OCI-LY3 (cell line): ENCODE measurements around the gene UBE2U.
"Not testable (repeated sequence)": the region's sequence is repeated elsewhere in the genome, so short reads cannot be mapped to it uniquely, and the experiment has no call there.

Source experiments
- H2AFZ ChIP-seq: fragments of 200-600, 300-600 bp; shearing (Covaris generic); 2 replicates; pipeline ENCODE4 v1.6.0; 2014; ENCODE audit warnings: antibody characterized with exemption, low read depth, low read length
- H3K27ac ChIP-seq: fragments of 200-600, 300-600 bp; sonication (generic); 2 replicates; pipeline ENCODE4 v1.5.1; 2014; ENCODE audit warnings: mild to moderate bottlenecking, low read length, moderate library complexity, mixed read lengths
- H3K27me3 ChIP-seq: fragments of 200-600, 300-600 bp; sonication (generic); 2 replicates; pipeline ENCODE4 v1.6.1; 2014; ENCODE audit warnings: low read depth, low read length, mixed read lengths
- H3K36me3 ChIP-seq: fragments of 200-600, 300-600 bp; sonication (generic); replicated peaks from 2 replicates; pipeline ENCODE3; 2014; ENCODE audit warnings: low read depth, low read length, mixed read lengths
- H3K4me1 ChIP-seq: fragments of 300-600, 200-600 bp; sonication (generic); 2 replicates; pipeline ENCODE4 v1.6.1; 2014; ENCODE audit warnings: low read length, mixed read lengths
- H3K4me2 ChIP-seq: fragments of 200-600, 300-600 bp; sonication (generic); 2 replicates; pipeline ENCODE4 v1.6.1; 2014; ENCODE audit warnings: low read length, mixed read lengths
- H3K4me3 ChIP-seq: fragments of 300-600, 200-600 bp; sonication (generic); 2 replicates; pipeline ENCODE4 v1.5.1; 2014; ENCODE audit warnings: antibody characterized with exemption, mild to moderate bottlenecking, low read length, moderate library complexity
- H3K79me2 ChIP-seq: fragments of 300-600, 200-600 bp; shearing (Covaris generic); 2 replicates; pipeline ENCODE4 v1.6.1; 2014; ENCODE audit warnings: mild to moderate bottlenecking, low read length, mixed read lengths
- H3K9ac ChIP-seq: fragments of 300-600, 200-600 bp; shearing (Covaris generic); 2 replicates; pipeline ENCODE4 v1.6.0; 2014; ENCODE audit warnings: mild to moderate bottlenecking, low read length, moderate library complexity
- H3K9me3 ChIP-seq: fragments of 200-600, 300-600 bp; shearing (Covaris generic); 2 replicates; pipeline ENCODE4 v1.6.1; 2014; ENCODE audit warnings: low read length, mixed read lengths; ENCODE audit not compliant: insufficient read depth
- H4K20me1 ChIP-seq: fragments of 200-600, 300-600 bp; sonication (generic); 2 replicates; pipeline ENCODE4 v1.6.1; 2016; ENCODE audit warnings: low read length, mixed read lengths; ENCODE audit not compliant: insufficient read depth
- EZH2phosphoT487 ChIP-seq: fragments of 200-600 bp; shearing (Covaris generic); IDR thresholded peaks from 2 replicates; pipeline ENCODE4 v1.6.1; 2018; ENCODE audit warnings: antibody characterized with exemption, mixed run types, low read depth
- TF ChIP-seq, protein P1 (sequence below): fragments of 200-600, 300-600 bp; sonication (generic); IDR thresholded peaks from 2 replicates; pipeline ENCODE4 v1.5.1; 2014; ENCODE audit warnings: antibody characterized with exemption, low read length, low read depth

Gene UBE2U

DNA sequence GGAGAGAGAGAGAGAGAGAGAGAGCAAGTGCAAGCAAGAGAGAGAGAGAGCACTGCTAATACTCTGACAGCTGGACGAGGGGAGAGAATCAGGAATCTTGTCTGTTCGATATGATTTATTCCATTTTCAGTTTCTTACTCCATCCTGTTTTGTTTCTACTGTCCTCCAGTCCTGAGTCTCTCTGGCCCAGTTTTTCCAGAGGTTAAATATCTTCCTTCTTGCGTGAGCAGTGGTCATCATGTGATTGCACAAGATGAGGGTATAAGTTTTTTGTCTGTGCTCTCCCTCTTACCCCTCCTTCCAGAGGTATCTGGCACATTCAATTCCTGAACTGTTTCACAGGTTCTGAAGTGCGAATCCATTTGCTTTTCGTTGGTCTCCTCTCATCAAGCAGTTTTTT, 16.8 kb downstream of the UBE2U start:
- no peak overlapping the region for H2AFZ ChIP-seq
- H3K36me3 ChIP-seq, result no peaks in the 10 kb centered on the region
- H4K20me1 ChIP-seq, result no peaks in the 10 kb centered on the region
- H3K27ac ChIP-seq, result no peak overlapping the region
- no peak overlapping the region for H3K9ac ChIP-seq
- H3K4me3 ChIP-seq, result no peak overlapping the region
- no peaks in the 10 kb centered on the region for H3K9me3 ChIP-seq
- no peak overlapping the region for H3K4me2 ChIP-seq
- TF ChIP-seq, protein P1, sequence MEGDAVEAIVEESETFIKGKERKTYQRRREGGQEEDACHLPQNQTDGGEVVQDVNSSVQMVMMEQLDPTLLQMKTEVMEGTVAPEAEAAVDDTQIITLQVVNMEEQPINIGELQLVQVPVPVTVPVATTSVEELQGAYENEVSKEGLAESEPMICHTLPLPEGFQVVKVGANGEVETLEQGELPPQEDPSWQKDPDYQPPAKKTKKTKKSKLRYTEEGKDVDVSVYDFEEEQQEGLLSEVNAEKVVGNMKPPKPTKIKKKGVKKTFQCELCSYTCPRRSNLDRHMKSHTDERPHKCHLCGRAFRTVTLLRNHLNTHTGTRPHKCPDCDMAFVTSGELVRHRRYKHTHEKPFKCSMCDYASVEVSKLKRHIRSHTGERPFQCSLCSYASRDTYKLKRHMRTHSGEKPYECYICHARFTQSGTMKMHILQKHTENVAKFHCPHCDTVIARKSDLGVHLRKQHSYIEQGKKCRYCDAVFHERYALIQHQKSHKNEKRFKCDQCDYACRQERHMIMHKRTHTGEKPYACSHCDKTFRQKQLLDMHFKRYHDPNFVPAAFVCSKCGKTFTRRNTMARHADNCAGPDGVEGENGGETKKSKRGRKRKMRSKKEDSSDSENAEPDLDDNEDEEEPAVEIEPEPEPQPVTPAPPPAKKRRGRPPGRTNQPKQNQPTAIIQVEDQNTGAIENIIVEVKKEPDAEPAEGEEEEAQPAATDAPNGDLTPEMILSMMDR, result no peak
- TF ChIP-seq EZH2phosphoT487, result no peak
- H3K79me2 ChIP-seq, result no peaks in the 10 kb centered on the region
- H3K4me1 ChIP-seq, result peaks cover 9% of the 10 kb centered on the region
- H3K27me3 ChIP-seq, result no peaks in the 10 kb centered on the region

DNA sequence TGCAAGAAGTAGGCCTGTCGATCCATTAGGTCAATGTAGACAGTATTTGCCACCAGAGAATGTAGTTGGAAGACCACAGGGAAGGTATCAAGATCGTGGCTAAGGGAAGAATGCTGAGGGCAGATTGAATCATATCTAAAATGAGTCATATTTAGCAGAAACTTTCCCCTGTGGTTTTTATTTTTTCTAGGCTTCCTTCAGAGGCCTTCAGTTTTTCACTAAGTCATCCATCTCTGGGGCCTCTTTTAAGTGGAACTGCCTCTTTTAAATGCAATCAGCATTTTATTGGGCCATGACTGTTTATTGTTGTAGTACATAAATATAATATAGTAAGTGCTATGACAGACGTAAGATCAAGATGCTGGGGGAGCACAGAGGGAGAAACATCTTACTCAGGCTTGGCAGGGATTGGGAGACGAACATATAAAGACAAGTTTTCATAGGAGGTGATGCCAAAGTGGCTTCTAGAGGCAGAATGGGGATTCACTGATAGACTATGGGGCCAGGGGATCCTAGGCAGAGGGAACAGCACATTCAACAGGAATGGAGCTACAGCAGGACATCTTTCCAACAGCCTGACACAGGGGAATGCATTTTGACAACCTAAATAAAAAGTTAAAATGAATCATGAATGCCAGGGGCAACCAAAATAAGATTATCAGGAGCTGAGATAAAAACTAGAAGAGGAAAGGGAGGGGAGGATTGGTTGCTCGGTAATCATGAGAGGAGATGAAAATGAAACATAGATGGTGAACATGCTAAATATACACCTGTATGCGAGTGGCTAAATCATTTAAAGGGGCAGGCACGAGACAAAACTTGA, 20.1 kb downstream of the UBE2U start:
- H2AFZ ChIP-seq, result no peak overlapping the region
- no peaks in the 10 kb centered on the region for H3K79me2 ChIP-seq
- no peaks in the 10 kb centered on the region for H3K36me3 ChIP-seq
- no peaks in the 10 kb centered on the region for H3K9me3 ChIP-seq
- TF ChIP-seq EZH2phosphoT487, result no peak
- TF ChIP-seq, protein P1, result no peak
- H4K20me1 ChIP-seq, result no peaks in the 10 kb centered on the region
- no peak overlapping the region for H3K27ac ChIP-seq
- peaks cover 4% of the 10 kb centered on the region; the same call in 1 of the 2 replicates for H3K27me3 ChIP-seq
- H3K4me2 ChIP-seq, result peak overlapping the region; percentile 3; the same call in 1 of the 2 replicates
- no peak overlapping the region for H3K9ac ChIP-seq
- H3K4me1 ChIP-seq, result peaks cover 9% of the 10 kb centered on the region
- H3K4me3 ChIP-seq, result no peak overlapping the region

DNA sequence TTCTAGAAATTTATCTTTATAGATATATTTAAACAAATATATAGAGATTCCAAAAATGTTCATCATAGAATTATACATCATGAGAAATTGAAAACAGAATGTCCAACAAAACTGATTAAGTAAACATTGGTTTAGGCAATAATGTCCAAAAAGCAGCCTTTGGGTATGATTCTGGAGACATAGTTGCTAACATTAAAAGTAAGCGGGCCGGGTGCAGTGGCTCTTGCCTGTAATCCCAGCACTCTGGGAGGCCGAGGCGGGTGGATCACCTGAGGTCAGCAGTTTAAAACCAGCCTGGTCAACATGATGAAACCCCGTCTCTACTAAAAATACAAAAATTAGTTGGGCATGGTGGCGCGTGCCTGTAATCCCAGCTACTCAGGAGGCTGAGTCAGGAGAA, 20.8 kb downstream of the UBE2U start:
- not testable (repeated sequence) for H3K27me3 ChIP-seq, H3K9me3 ChIP-seq, H3K4me3 ChIP-seq, H3K36me3 ChIP-seq, H3K4me1 ChIP-seq, H3K4me2 ChIP-seq, H3K9ac ChIP-seq, H2AFZ ChIP-seq, H3K79me2 ChIP-seq, H4K20me1 ChIP-seq, H3K27ac ChIP-seq

DNA sequence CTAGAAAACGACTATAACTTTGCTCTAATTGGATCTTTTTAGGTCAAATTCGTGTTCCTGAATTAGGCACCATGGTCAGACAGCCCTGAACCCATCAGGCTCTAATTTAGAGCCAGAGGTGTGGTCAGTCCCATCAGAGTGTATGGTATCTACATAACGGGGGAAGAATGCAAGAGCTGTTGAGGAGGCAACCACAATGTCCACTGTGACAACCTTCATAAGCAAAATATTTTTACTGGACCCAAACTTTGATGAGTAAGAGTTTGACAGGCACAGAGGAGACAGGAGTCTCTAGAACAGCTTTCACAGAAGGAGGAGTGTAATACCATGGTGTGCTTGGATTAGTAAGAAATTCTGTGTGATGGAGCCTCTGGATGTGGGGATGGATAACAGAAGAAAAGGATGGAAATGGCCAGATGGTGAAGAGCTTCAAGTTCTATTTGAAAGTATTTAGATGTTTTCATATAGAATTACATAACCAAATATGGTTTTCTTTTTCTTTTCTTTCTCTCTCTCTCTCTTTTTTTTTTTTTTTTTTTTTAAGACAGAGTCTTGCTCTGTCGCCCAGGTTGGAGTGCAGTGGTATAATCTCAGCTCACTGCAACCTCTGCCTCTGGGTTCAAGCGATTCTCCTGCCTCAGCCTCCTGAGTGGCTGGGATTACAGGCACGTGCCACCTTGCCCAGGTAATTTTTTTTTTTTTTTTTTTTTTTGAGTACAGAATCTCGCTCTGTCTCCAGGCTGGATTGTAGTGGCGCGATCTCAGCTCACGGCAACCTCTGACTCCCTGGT, 24.9 kb downstream of the UBE2U start:
- H2AFZ ChIP-seq, result no peak overlapping the region

More for the DNA sequence above, 24.9 kb downstream of the UBE2U start:
- H3K9me3 ChIP-seq, result no peaks in the 10 kb centered on the region
- H3K79me2 ChIP-seq, result no peaks in the 10 kb centered on the region
- peaks cover 6% of the 10 kb centered on the region for H3K4me1 ChIP-seq
- H3K4me2 ChIP-seq, result no peak overlapping the region
- no peaks in the 10 kb centered on the region for H4K20me1 ChIP-seq
- no peaks in the 10 kb centered on the region for H3K36me3 ChIP-seq
- H3K9ac ChIP-seq, result no peak overlapping the region
- peaks cover 8% of the 10 kb centered on the region for H3K27me3 ChIP-seq
- no peak overlapping the region for H3K4me3 ChIP-seq
- TF ChIP-seq, protein P1, result no peak
- no peak for TF ChIP-seq EZH2phosphoT487
- H3K27ac ChIP-seq, result no peak overlapping the region
